ENCODE data around the gene ASB2. TPM values are rescaled to one million over a fixed set of nuclear protein-coding genes. Genes with fewer than 3 reads are reported as not detected.

ASB2 gene
- total and polyA plus RNA-seq, 2 of the 8 experiments (the other 6 are each of a cell fraction or from before 2014, with no cell fraction given) = 1.0 to 2.1 TPM

DNA sequence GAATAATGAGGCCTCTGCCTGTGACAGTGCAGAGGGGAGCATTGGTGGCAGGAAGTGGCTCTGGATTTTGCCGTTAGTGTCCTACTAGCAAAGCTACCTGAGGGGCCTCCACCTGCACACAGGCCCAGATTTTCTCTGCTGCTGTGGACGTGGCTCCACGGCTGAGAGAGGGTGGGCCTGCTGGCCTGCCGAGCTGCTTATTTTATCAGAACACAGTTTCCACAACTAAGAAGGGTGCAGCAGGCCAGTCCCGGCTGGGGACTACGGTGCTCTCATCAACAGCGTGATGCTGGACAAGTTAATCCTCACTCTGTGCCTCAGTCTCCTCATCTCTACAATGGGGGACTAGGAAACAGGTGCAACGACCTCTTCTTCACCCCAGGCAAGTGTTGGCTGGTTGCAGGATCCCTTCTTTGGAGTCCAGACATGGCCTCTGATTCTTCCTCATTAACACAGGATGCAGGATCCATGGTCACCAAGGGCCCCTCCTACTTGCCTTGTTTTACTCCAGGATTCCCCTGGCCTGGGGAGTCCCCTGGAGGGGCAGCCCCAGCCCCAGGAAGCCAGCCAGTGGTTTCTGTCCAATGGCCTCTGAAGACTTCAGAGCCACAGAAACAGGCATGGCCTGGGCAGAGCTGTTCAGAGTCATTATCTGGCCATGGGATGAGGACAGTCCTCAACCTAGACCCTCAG, 45.9 kb downstream of the ASB2 start:
- 86% methylated on average over 8 of the region's 8 CpGs; no CpG with 5 or more reads in 1 of the 2 experiments for WGBS, 2 experiments (ENCODE audit: extremely low coverage in 1 of 2, insufficient coverage in 1 of 2, insufficient read length in 1 of 2, insufficient replicate concordance in 2 of 2, low coverage in 1 of 2, low lambda C conversion rate in 2 of 2, missing lambda C conversion rate in 1 of 2)
- Histone ChIP-seq H3K27me3 (replicated peaks in 1 of 4; ENCODE audit: control insufficient read depth in 3 of 4, extremely low read depth in 1 of 4, insufficient read depth in 3 of 4, low read length in 3 of 4) (no peaks in the 10 kb centered on the region), H2BK12ac (ENCODE audit: low read depth, low read length) (no peak overlapping the region), H3K18ac (ENCODE audit: extremely low read depth, low read length) (no peak overlapping the region), H3K79me1 (ENCODE audit: low read depth, low read length) (no peaks in the 10 kb centered on the region), H3K4me3 (ENCODE audit: extremely low read depth in 1 of 4, insufficient read depth in 2 of 4, low read depth in 3 of 4, low read length in 4 of 4) (no peak overlapping the region), H4K8ac (ENCODE audit: extremely low read depth, insufficient read depth, low read length) (no peak overlapping the region), H2BK15ac (ENCODE audit: low read length) (no peak overlapping the region), H3K27ac (ENCODE audit: low read depth, low read length) (no peak overlapping the region), H3K23me2 (ENCODE audit: low read depth, low read length) (no peaks in the 10 kb centered on the region), H3K14ac (ENCODE audit: insufficient read length) (no peak overlapping the region), H3K4me2 (ENCODE audit: insufficient read depth in 1 of 2, low read depth in 2 of 2, low read length in 2 of 2) (no peak overlapping the region), H3K36me3 (ENCODE audit: control insufficient read depth in 2 of 4, insufficient read depth in 4 of 4, low read length in 3 of 4) (no peaks in the 10 kb centered on the region), H4K91ac (replicated peaks; ENCODE audit: insufficient read length, low read length) (no peak overlapping the region), H3K23ac (ENCODE audit: insufficient read length) (no peak overlapping the region), H3K4ac (replicated peaks; ENCODE audit: insufficient read length, low read depth, low read length) (no peak overlapping the region), H3K79me2 (ENCODE audit: control insufficient read depth in 1 of 2, insufficient read depth in 2 of 2, low read length in 2 of 2) (no peaks in the 10 kb centered on the region), H2BK120ac (replicated peaks; ENCODE audit: low read depth, low read length) (no peak overlapping the region), H3K9me3 (ENCODE audit: insufficient read depth in 2 of 2, low read depth in 1 of 2, low read length in 1 of 2) (no peaks in the 10 kb centered on the region), H2BK20ac (ENCODE audit: low read length) (no peak overlapping the region), H2BK5ac (ENCODE audit: low read depth, low read length) (no peak overlapping the region), H4K20me1 (replicated peaks in 1 of 2; ENCODE audit: control insufficient read depth in 1 of 2, insufficient read depth in 2 of 2, low read length in 2 of 2) (no peaks in the 10 kb centered on the region), H3K56ac (replicated peaks; ENCODE audit: insufficient read length, low read depth, low read length) (no peak overlapping the region), H2AFZ (ENCODE audit: low read length) (no peak overlapping the region), H3K4me1 (replicated peaks in 1 of 4; ENCODE audit: control insufficient read depth in 3 of 4, insufficient read depth in 4 of 4, low read length in 3 of 4) (peaks cover 0 to 5% (median 0%) of the 10 kb centered on the region in 4 experiments; a peak in 1 of 7 replicates), H4K5ac (ENCODE audit: insufficient read length, low read depth, low read length) (no peak overlapping the region), H2AK5ac (ENCODE audit: low read depth, low read length) (no peak overlapping the region), H3K9ac (replicated peaks in 1 of 4; ENCODE audit: extremely low read depth in 1 of 4, low read depth in 3 of 4, low read length in 3 of 4) (no peak overlapping the region)
- ChIA-PET POLR2A (ENCODE audit: partially characterized antibody) (no interaction called here), CTCF (ENCODE audit: partially characterized antibody) (interaction anchor here (1.0 to 1.9 kb wide), 5 partner anchors 10 to 106 kb away, joined by 3 to 9 read pairs (median 6); no protein-coding TSS in a partner anchor)
- FAIRE-seq (no peak), DNase-seq (ENCODE audit: low read depth in 1 of 2, low spot score in 2 of 2) (no peak)
- TF ChIP-seq MAFK (IDR thresholded peaks at IDR 0.05; ENCODE audit: low read depth, low read length) (no peak), SUZ12 (IDR thresholded peaks at IDR 0.05; ENCODE audit: low read length) (no peak), FOSL1 (IDR thresholded peaks at IDR 0.05; ENCODE audit: insufficient read depth, low read depth, low read length) (no peak), TEAD4 (IDR thresholded peaks at IDR 0.05; ENCODE audit: low read depth, low read length) (no peak), CHD1 (IDR thresholded peaks at IDR 0.05; ENCODE audit: low read depth, low read length) (no peak), ZNF274 (IDR thresholded peaks at IDR 0.05; ENCODE audit: borderline replicate concordance, extremely low read depth, low read length) (no peak), TBP (IDR thresholded peaks at IDR 0.05; ENCODE audit: low read depth, low read length) (no peak), ASH2L (IDR thresholded peaks at IDR 0.05; ENCODE audit: low read length) (no peak), KDM1A (IDR thresholded peaks at IDR 0.05; ENCODE audit: borderline replicate concordance, low read length) (no peak), POU5F1 (IDR thresholded peaks at IDR 0.05; ENCODE audit: low read depth, low read length) (no peak)
- TF ChIP-seq, protein P1, sequence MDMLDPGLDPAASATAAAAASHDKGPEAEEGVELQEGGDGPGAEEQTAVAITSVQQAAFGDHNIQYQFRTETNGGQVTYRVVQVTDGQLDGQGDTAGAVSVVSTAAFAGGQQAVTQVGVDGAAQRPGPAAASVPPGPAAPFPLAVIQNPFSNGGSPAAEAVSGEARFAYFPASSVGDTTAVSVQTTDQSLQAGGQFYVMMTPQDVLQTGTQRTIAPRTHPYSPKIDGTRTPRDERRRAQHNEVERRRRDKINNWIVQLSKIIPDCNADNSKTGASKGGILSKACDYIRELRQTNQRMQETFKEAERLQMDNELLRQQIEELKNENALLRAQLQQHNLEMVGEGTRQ (IDR thresholded peaks at IDR 0.05; ENCODE audit: low read length) = no peak
- TF ChIP-seq, protein P2, sequence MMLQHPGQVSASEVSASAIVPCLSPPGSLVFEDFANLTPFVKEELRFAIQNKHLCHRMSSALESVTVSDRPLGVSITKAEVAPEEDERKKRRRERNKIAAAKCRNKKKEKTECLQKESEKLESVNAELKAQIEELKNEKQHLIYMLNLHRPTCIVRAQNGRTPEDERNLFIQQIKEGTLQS (IDR thresholded peaks at IDR 0.05; ENCODE audit: insufficient read depth, low read depth, low read length) = no peak
